ENCODE results near the gene CPNE6. TPM values are rescaled to one million over a fixed set of nuclear protein-coding genes. Genes with fewer than 3 reads are reported as not detected.

The CPNE6 gene
- polyA plus RNA-seq, 1 of the 3 experiments (the other 2 are of a cell fraction), result not detected

GRCh38 chr14:24086193-24086955 is 15.0 kb downstream of the CPNE6 start:
- no peaks in the 10 kb centered on the region for H3F3A ChIP-seq (replicated peaks; ENCODE audit: insufficient read depth)
- 46% methylated on average over 3 of the region's 3 CpGs for WGBS (ENCODE audit: low lambda C conversion rate)
- H4K20me1 ChIP-seq (ENCODE audit: insufficient read depth), result no peaks in the 10 kb centered on the region
- 0 out of 2 replicates have a peak, but pooled peaks cover 5% of the 10 kb centered on the region for H3K27me3 ChIP-seq (ENCODE audit: insufficient read depth)
- no peak overlapping the region for H3K4me3 ChIP-seq (ENCODE audit: low read depth in 2 of 2, low read length in 1 of 2)
- H2AFZ ChIP-seq (ENCODE audit: low read depth), result no peak overlapping the region
- no peaks in the 10 kb centered on the region for H3K9me2 ChIP-seq
- H3K9me3 ChIP-seq, result no peaks in the 10 kb centered on the region
- TF ChIP-seq FOXM1 (IDR thresholded peaks at IDR 0.05; ENCODE audit: low read depth), result no peak
- no peak for TF ChIP-seq CTCF (IDR thresholded peaks at IDR 0.05)
- no peak for TF ChIP-seq CHD2 (IDR thresholded peaks at IDR 0.05; ENCODE audit: low read length, partially characterized antibody)
- TF ChIP-seq NRF1 (IDR thresholded peaks at IDR 0.05; ENCODE audit: low read depth, low read length), result no peak
- no peak for TF ChIP-seq USF2 (IDR thresholded peaks at IDR 0.05; ENCODE audit: borderline replicate concordance, low read depth, low read length)
- TF ChIP-seq TCF12 (IDR thresholded peaks at IDR 0.05), result no peak
- no peak for TF ChIP-seq SMC3 (IDR thresholded peaks at IDR 0.05; ENCODE audit: low read depth, low read length)
- TF ChIP-seq RCOR1 (IDR thresholded peaks at IDR 0.05; ENCODE audit: low read length), result no peak
- no peak for TF ChIP-seq ZBTB33 (IDR thresholded peaks at IDR 0.05; ENCODE audit: borderline replicate concordance, low read depth)
- no peak for TF ChIP-seq MAX (IDR thresholded peaks at IDR 0.05; ENCODE audit: low read depth)
- no peak for TF ChIP-seq GATA2 (CRISPR knock-in tag; IDR thresholded peaks at IDR 0.05)
- ChIA-PET CTCF (interaction anchor here (21.5 to 42.8 kb wide), 2 partner anchors 14 to 27 kb away, joined by 284 to 1159 read pairs; partner anchors contain the start of gene PCK2), POLR2A (no interaction called here)
- no peak overlapping the region for H3K9ac ChIP-seq
- H3K36me3 ChIP-seq (replicated peaks in 1 of 2; ENCODE audit: control insufficient read depth in 1 of 2, insufficient read depth in 2 of 2, low read length in 1 of 2), result no peaks in the 10 kb centered on the region
- H3K4me2 ChIP-seq, result no peak overlapping the region
- H3K79me2 ChIP-seq (ENCODE audit: insufficient read depth), result no peaks in the 10 kb centered on the region
- H3K27ac ChIP-seq (ENCODE audit: low read depth in 2 of 2, low read length in 1 of 2), result no peak overlapping the region
- DNase-seq, result no peak
- H3K4me1 ChIP-seq (ENCODE audit: control insufficient read depth in 1 of 2, insufficient read depth in 2 of 2, low read depth in 1 of 2, low read length in 1 of 2), result peaks cover 0 to 10% of the 10 kb centered on the region in 2 experiments; a peak in 1 of 4 replicates

Data from SK-N-SH (cell line).